K562 (cell line): ENCODE measurements around the gene IZUMO4. TPM values are rescaled to one million over a fixed set of nuclear protein-coding genes. Genes with fewer than 3 reads are reported as not detected.
A peak's percentile ranks its signal among the peaks of the same experiment; 100 is the strongest.

Experiments used
- ATAC-seq: fragments of 200-7000 bp; cut with Tn5 transposase; 3 replicates; pipeline ENCODE4 v1.9.1; 2020; ENCODE audit warnings: moderate library complexity
- BruUV-seq: library from RNA; stranded (reverse); fragments of 400-500 nt; replicated peaks from 2 replicates; lab custom pipeline; 2021; lab: Mats Ljungman, UMichigan
- CTCF ChIA-PET: fragments of 300-600 bp; formaldehyde crosslinking; extraction: SDS; loops from one replicate; lab custom pipeline; 2021; ENCODE audit warnings: low intra/inter-chr PET ratio; lab: Yijun Ruan, JAX
- POLR2A ChIA-PET: fragments of 300-600, 350-650 bp; sonication (Branson Sonifier 250); formaldehyde crosslinking; extraction: SDS; loops from one replicate; lab custom pipeline; 2021; ENCODE audit warnings: antibody characterized with exemption, inconsistent platforms; lab: Yijun Ruan, JAX
- DNase-seq, 4 experiments: peaks; one replicate each; pipeline versions ENCODE4 v3.0.0 to v3.0.0-alpha.2; 2011 to 2018; ENCODE audit warnings: low spot score in 3 of 4, mixed read lengths in 3 of 4; ENCODE audit errors: extremely low read depth in 1 of 4
- FAIRE-seq: peaks from 2 replicates; lab custom pipeline; 2011; peaks lifted over from hg19 to GRCh38; lab: Jason Lieb, UNC
- H2AFZ ChIP-seq: 2 replicates; pipeline ENCODE4 v1.6.0; 2011; ENCODE audit warnings: low read depth, low read length, control low read depth, inconsistent platforms
- H3K27ac ChIP-seq: fragments of 200-600 bp; 3 replicates; pipeline ENCODE4 v1.8.0; 2011; ENCODE audit warnings: low read depth, mild to moderate bottlenecking, control low read depth, inconsistent platforms, low read length, moderate library complexity, mixed read lengths; ENCODE audit errors: extremely low read depth
- H3K27me3 ChIP-seq, 2 experiments: fragments of 300-600 bp in 1 of 2; 2 replicates in 1 of 2; 3 replicates in 1 of 2; pipeline versions ENCODE4 v1.6.0 to v1.8.0; 2011; ENCODE audit warnings: inconsistent platforms in 2 of 2, low read length in 2 of 2, mild to moderate bottlenecking in 1 of 2, mixed read lengths in 1 of 2, moderate library complexity in 1 of 2; ENCODE audit not compliant: control insufficient read depth in 2 of 2, insufficient read depth in 2 of 2
- H3K36me3 ChIP-seq: fragments of 300-600 bp; 3 replicates; pipeline ENCODE4 v1.8.0; 2011; ENCODE audit warnings: mild to moderate bottlenecking, low read length, inconsistent platforms; ENCODE audit not compliant: control insufficient read depth, insufficient read depth
- H3K4me1 ChIP-seq, 2 experiments: fragments of 200-600 bp in 1 of 2; replicated peaks in 1 of 2; 2 replicates in 1 of 2; 3 replicates in 1 of 2; pipeline versions ENCODE4 v1.5.1 to v1.8.0; 2011; ENCODE audit warnings: inconsistent platforms in 2 of 2, low read length in 2 of 2, mild to moderate bottlenecking in 1 of 2, mixed read lengths in 1 of 2, moderate library complexity in 1 of 2; ENCODE audit not compliant: control insufficient read depth in 2 of 2, insufficient read depth in 2 of 2
- H3K4me2 ChIP-seq: 2 replicates; pipeline ENCODE4 v1.6.1; 2011; ENCODE audit warnings: low read length, control low read depth, inconsistent platforms, mixed read lengths; ENCODE audit not compliant: insufficient read depth
- H3K4me3 ChIP-seq: fragments of 200-600 bp; sonication (generic), shearing (Covaris generic); 2 replicates; pipeline ENCODE4 v1.5.1; 2016; ENCODE audit warnings: control low read depth, inconsistent platforms
- H3K79me2 ChIP-seq: fragments of 200-600 bp; 3 replicates; pipeline ENCODE4 v1.8.0; 2011; ENCODE audit warnings: low read length, inconsistent platforms; ENCODE audit not compliant: control insufficient read depth, insufficient read depth
- H3K9ac ChIP-seq, 2 experiments: 2 replicates each; pipeline versions ENCODE4 v1.6.0 to v1.6.1; 2011; ENCODE audit warnings: low read depth in 2 of 2, low read length in 2 of 2, control low read depth in 1 of 2, inconsistent platforms in 1 of 2, mild to moderate bottlenecking in 1 of 2, mixed read lengths in 1 of 2; ENCODE audit not compliant: insufficient read depth in 1 of 2
- H3K9me1 ChIP-seq: one replicate; pipeline ENCODE4 v1.6.0; 2011; ENCODE audit warnings: inconsistent platforms, mild to moderate bottlenecking, low read length, moderate library complexity; ENCODE audit not compliant: control insufficient read depth, insufficient read depth
- H3K9me3 ChIP-seq: replicated peaks from 2 replicates; pipeline ENCODE4 v1.5.1; 2011; ENCODE audit warnings: low read depth, low read length, inconsistent platforms; ENCODE audit not compliant: control insufficient read depth, insufficient read depth
- H4K20me1 ChIP-seq: replicated peaks from 2 replicates; pipeline ENCODE4 v1.6.1; 2011; ENCODE audit warnings: low read length, inconsistent platforms, mixed read lengths; ENCODE audit not compliant: control insufficient read depth, insufficient read depth
- OTX1 ChIP-seq: fragments of 450-650 bp; formaldehyde crosslinking; IDR thresholded peaks from 2 replicates; pipeline ENCODE4 v1.4.0; 2022; ENCODE audit warnings: mild to moderate bottlenecking
- POLR2G ChIP-seq: fragments of 200-400 bp; formaldehyde crosslinking; IDR thresholded peaks from 2 replicates; pipeline ENCODE4 v1.6.1; 2017; ENCODE audit warnings: low read depth, mild to moderate bottlenecking, antibody characterized with exemption, low read length, moderate library complexity
- WGBS: fragments of 100-300 bp; shearing (Covaris generic); methylation state at CpG from one replicate; pipeline ENCODE4 v1.1.6; 2016; ENCODE audit warnings: low coverage, mixed read lengths; ENCODE audit not compliant: insufficient coverage; ENCODE audit errors: missing lambda C conversion rate; 5-methylcytosine and 5-hydroxymethylcytosine counted together
- in situ Hi-C: fragments of 300-500 bp; cut with MboI; formaldehyde crosslinking; loops from 4 replicates; pipeline ENCODE4 v1.15.0; 2018; ENCODE audit warnings: inconsistent platforms, mixed read lengths
- intact Hi-C: fragments of 100-400 bp; cut with micrococcal nuclease; formaldehyde crosslinking; loops from 2 replicates; pipeline ENCODE4 v1.14.2; 2022
- polyA plus RNA-seq, 8 experiments: library from polyadenylated mRNA; depleted of rRNA in 4 of 8; stranded (reverse) in 5 of 8; unstranded in 3 of 8; fragments of >200 nt; fragmentation: Nextera tagmentation in 2 of 8; fragmentation: Illumina TruSeq in 1 of 8; extraction: Ambion mirVana in 2 of 8; extraction: Trizol in 1 of 8; gene quantifications; 2 replicates each; pipeline versions ENCODE4 v1.2.1 to v1.2.3, GENCODE V29; 2011 to 2014; ENCODE audit warnings: inconsistent platforms in 1 of 8, missing spikeins in 1 of 8
- total RNA-seq, 7 experiments: library from RNA; depleted of rRNA in 6 of 7; stranded (reverse); fragments of >200 nt in 6 of 7; fragmentation: Illumina TruSeq in 2 of 7; extraction: Trizol in 2 of 7; gene quantifications; 2 replicates each; pipeline versions ENCODE4 v1.2.1 to v1.2.3, GENCODE V29; 2011 to 2021; ENCODE audit warnings: low replicate concordance in 1 of 7

IZUMO4 gene
- total and polyA plus RNA-seq, 9 of the 15 experiments (the other 6 are each of a cell fraction or from before 2014, with no cell fraction given): 0.07 to 3.9 (median 1.2) TPM

- no peaks in the 10 kb centered on the region; the same call in 1 of the 3 replicates for H3K79me2 ChIP-seq
- 95% methylated on average over 17 of the region's 20 CpGs for WGBS
- H3K4me1 ChIP-seq: peaks cover 21 to 50% of the 10 kb centered on the region in 2 experiments; a peak in 4 of 5 replicates
- in situ Hi-C loops (no loop called here), intact Hi-C loops (no loop called here)
- no peaks in the 10 kb centered on the region for H4K20me1 ChIP-seq
- no peak overlapping the region for H3K4me2 ChIP-seq
- ChIA-PET POLR2A (interaction anchor here (1.0 to 1.7 kb wide), 3 partner anchors 20 to 116 kb away, joined by 3 to 6 read pairs (median 3); no protein-coding TSS in a partner anchor), CTCF (no interaction called here)
- H2AFZ ChIP-seq: no peak overlapping the region
- no peak for ATAC-seq
- no peaks in the 10 kb centered on the region for H3K27me3 ChIP-seq
- peak overlapping the region in 1 of 2 experiments; percentile 23; a peak in 1 of 4 replicates for H3K9ac ChIP-seq
- peaks cover 25% of the 10 kb centered on the region; the same call in 2 of the 3 replicates for H3K36me3 ChIP-seq
- no peak for TF ChIP-seq OTX1 (CRISPR knock-in tag)
- TF ChIP-seq POLR2G: 0 out of 2 replicates have a peak, but pooled peaks have one; percentile 12
- no peak for DNase-seq
- H3K27ac ChIP-seq: no peak overlapping the region
- H3K9me3 ChIP-seq: no peaks in the 10 kb centered on the region
- no peaks in the 10 kb centered on the region for H3K9me1 ChIP-seq
- no peak for FAIRE-seq
- no TSS peak for BruUV-seq
- H3K4me3 ChIP-seq: no peak overlapping the region
These were observed 13.4 kb upstream of the IZUMO4 start for GRCh38 chr19:2083174-2083854.
